Measurements from ENCODE around the gene PSMA2. TPM values are rescaled to one million over a fixed set of nuclear protein-coding genes. Genes with fewer than 3 reads are reported as not detected.
A peak's percentile ranks its signal among the peaks of the same experiment; 100 is the strongest.

The PSMA2 gene
- total RNA-seq, 5 donors from 2014 or later (not counting 1 experiment from before 2014, with no cell fraction given), result 37.0 to 50.5 (median 43.7) TPM

GRCh38 chr7:42945821-42946626 lies 14.1 kb upstream of the PSMA2 start:
- Mint-ChIP-seq H3K27ac (no peak overlapping the region), H3K36me3 (no peaks in the 10 kb centered on the region), H3K4me3 (no peak overlapping the region), H3K27me3 (peaks cover 0 to 4% of the 10 kb centered on the region in 2 donors), H3K4me1 (peaks cover 0 to 6% (median 5%) of the 10 kb centered on the region in 3 donors), H3K9me3 (no peaks in the 10 kb centered on the region)
- DNase-seq (no peak), ATAC-seq (replicated peaks in 1 of 4) (no peak)
- Histone ChIP-seq H3K27ac (ENCODE audit: low read length) (no peak overlapping the region), H3K9me3 (no peaks in the 10 kb centered on the region), H3K27me3 (replicated peaks in 1 of 2; ENCODE audit: control insufficient read depth in 2 of 2, extremely low read depth in 1 of 2, insufficient read depth in 2 of 2, low read length in 1 of 2) (no peaks in the 10 kb centered on the region), H3K4me3 (ENCODE audit: control insufficient read depth in 1 of 2, extremely low read depth in 1 of 2, low read length in 1 of 2) (no peak overlapping the region), H3K4me1 (ENCODE audit: control insufficient read depth in 1 of 2, extremely low read depth in 1 of 2, insufficient read depth in 2 of 2, low read length in 2 of 2) (no peaks in the 10 kb centered on the region), H3K36me3 (ENCODE audit: control insufficient read depth in 2 of 2, extremely low read depth in 1 of 2, insufficient read depth in 1 of 2, low read length in 1 of 2) (no peaks in the 10 kb centered on the region)
- ChIA-PET CTCF (interaction anchor here in 1 of 2 donors (0.6 kb wide), 1 partner anchor 1039 kb away, joined by 3 read pairs; no protein-coding TSS in a partner anchor), POLR2A (no interaction called here)
- 84% methylated on average over 1 of the region's 4 CpGs for WGBS (ENCODE audit: insufficient coverage)

GRCh38 chr7:42940985-42941847 lies 9.2 kb upstream of the PSMA2 start:
- no peaks in the 10 kb centered on the region for H3K9me3 ChIP-seq
- Mint-ChIP-seq H3K36me3 (peaks cover 13% of the 10 kb centered on the region), H3K27ac (no peak overlapping the region), H3K27me3 (no peaks in the 10 kb centered on the region), H3K4me1 (peaks cover under 1 to 14% (median 13%) of the 10 kb centered on the region in 3 donors), H3K4me3 (no peak overlapping the region), H3K9me3 (no peaks in the 10 kb centered on the region)
- ChIA-PET POLR2A (interaction anchor here in 1 of 2 donors (0.6 to 0.7 kb wide), 2 partner anchors 10 to 19 kb away, joined by 3 read pairs; no protein-coding TSS in a partner anchor), CTCF (interaction anchor here (0.5 to 2.8 kb wide), 20 partner anchors 8 to 907 kb away, joined by 3 to 15 read pairs (median 3); partner anchors contain the start of genes MRPL32 (in 2 of the 2), PSMA2 (in 2 of the 2) and C7orf25 (in 1 of the 2))
- peak; percentile 62 to 80 (median 71) for ATAC-seq (replicated peaks in 1 of 4)
- H3K4me1 ChIP-seq (ENCODE audit: control insufficient read depth in 1 of 2, extremely low read depth in 1 of 2, insufficient read depth in 2 of 2, low read length in 2 of 2), result no peaks in the 10 kb centered on the region
- no peak overlapping the region for H3K27ac ChIP-seq (ENCODE audit: low read length)
- DNase-seq, result peak; percentile 34 to 80 (median 66)
- no peaks in the 10 kb centered on the region for H3K27me3 ChIP-seq (replicated peaks in 1 of 2; ENCODE audit: control insufficient read depth in 2 of 2, extremely low read depth in 1 of 2, insufficient read depth in 2 of 2, low read length in 1 of 2)
- H3K36me3 ChIP-seq (ENCODE audit: control insufficient read depth in 2 of 2, extremely low read depth in 1 of 2, insufficient read depth in 1 of 2, low read length in 1 of 2), result peaks cover 0 to 29% of the 10 kb centered on the region in 2 donors
- WGBS (ENCODE audit: insufficient coverage), result 67% methylated on average over 6 of the region's 13 CpGs
- no peak overlapping the region for H3K4me3 ChIP-seq (ENCODE audit: control insufficient read depth in 1 of 2, extremely low read depth in 1 of 2, low read length in 1 of 2)

- Histone ChIP-seq H3K36me3 (ENCODE audit: control insufficient read depth in 2 of 2, extremely low read depth in 1 of 2, insufficient read depth in 1 of 2, low read length in 1 of 2) (peaks cover 0 to 43% of the 10 kb centered on the region in 2 donors), H3K4me3 (ENCODE audit: control insufficient read depth in 1 of 2, extremely low read depth in 1 of 2, low read length in 1 of 2) (no peak overlapping the region), H3K27ac (ENCODE audit: low read length) (no peak overlapping the region), H3K27me3 (replicated peaks in 1 of 2; ENCODE audit: control insufficient read depth in 2 of 2, extremely low read depth in 1 of 2, insufficient read depth in 2 of 2, low read length in 1 of 2) (no peaks in the 10 kb centered on the region), H3K9me3 (no peaks in the 10 kb centered on the region), H3K4me1 (ENCODE audit: control insufficient read depth in 1 of 2, extremely low read depth in 1 of 2, insufficient read depth in 2 of 2, low read length in 2 of 2) (no peaks in the 10 kb centered on the region)
- POLR2A ChIA-PET, result no interaction called here
- WGBS (ENCODE audit: insufficient coverage), result 55% methylated on average over 2 of the region's 4 CpGs
- H3K36me3 Mint-ChIP-seq, result peaks cover 23% of the 10 kb centered on the region
- no peak for DNase-seq
- CTCF ChIA-PET, result interaction anchor here (0.7 to 2.8 kb wide), 4 partner anchors 9 to 791 kb away, joined by 3 to 9 read pairs (median 4); partner anchors contain the start of genes PSMA2 (in 1 of the 2) and STK17A (in 1 of the 2)
- no peaks in the 10 kb centered on the region for H3K27me3 Mint-ChIP-seq
- H3K4me3 Mint-ChIP-seq, result no peak overlapping the region
- peak overlapping the region; percentile 4 to 30 for H3K27ac Mint-ChIP-seq
- peaks cover 8 to 21% (median 18%) of the 10 kb centered on the region in 3 donors for H3K4me1 Mint-ChIP-seq
- H3K9me3 Mint-ChIP-seq, result no peaks in the 10 kb centered on the region
- peak in 1 of 4 experiments; percentile 26 for ATAC-seq (replicated peaks in 1 of 4)
These were observed 7.7 kb upstream of the PSMA2 start for GRCh38 chr7:42939457-42940240.

GRCh38 chr7:42935861-42936260 lies 3.9 kb upstream of the PSMA2 start:
- ChIA-PET CTCF (interaction anchor here (0.6 to 1.5 kb wide), 4 partner anchors 594 to 902 kb away, joined by 3 to 5 read pairs (median 3); partner anchors contain the start of gene STK17A (in 1 of the 2)), POLR2A (no interaction called here)
- peaks cover 39 to 50% (median 49%) of the 10 kb centered on the region in 3 donors for H3K4me1 Mint-ChIP-seq
- DNase-seq (no peak), ATAC-seq (replicated peaks in 1 of 4) (no peak)
- Histone ChIP-seq H3K36me3 (ENCODE audit: control insufficient read depth in 2 of 2, extremely low read depth in 1 of 2, insufficient read depth in 1 of 2, low read length in 1 of 2) (peaks cover 0 to 43% of the 10 kb centered on the region in 2 donors), H3K4me3 (ENCODE audit: control insufficient read depth in 1 of 2, extremely low read depth in 1 of 2, low read length in 1 of 2) (no peak overlapping the region), H3K4me1 (ENCODE audit: control insufficient read depth in 1 of 2, extremely low read depth in 1 of 2, insufficient read depth in 2 of 2, low read length in 2 of 2) (peaks cover 11 to 14% of the 10 kb centered on the region in 2 experiments), H3K27ac (ENCODE audit: low read length) (no peak overlapping the region), H3K27me3 (replicated peaks in 1 of 2; ENCODE audit: control insufficient read depth in 2 of 2, extremely low read depth in 1 of 2, insufficient read depth in 2 of 2, low read length in 1 of 2) (no peaks in the 10 kb centered on the region), H3K9me3 (no peaks in the 10 kb centered on the region)
- no peaks in the 10 kb centered on the region for H3K27me3 Mint-ChIP-seq
- no peak overlapping the region for H3K4me3 Mint-ChIP-seq
- no CpG with 5 or more reads among the region's 5 CpGs for WGBS (ENCODE audit: insufficient coverage)
- H3K27ac Mint-ChIP-seq, result peak overlapping the region; percentile 6 to 12
- no peaks in the 10 kb centered on the region for H3K9me3 Mint-ChIP-seq
- peaks cover 23% of the 10 kb centered on the region for H3K36me3 Mint-ChIP-seq

- Histone ChIP-seq H3K36me3 (ENCODE audit: control insufficient read depth in 2 of 2, extremely low read depth in 1 of 2, insufficient read depth in 1 of 2, low read length in 1 of 2) (peaks cover 0 to 35% of the 10 kb centered on the region in 2 donors), H3K4me1 (ENCODE audit: control insufficient read depth in 1 of 2, extremely low read depth in 1 of 2, insufficient read depth in 2 of 2, low read length in 2 of 2) (peaks cover 23 to 24% of the 10 kb centered on the region in 2 experiments), H3K27me3 (replicated peaks in 1 of 2; ENCODE audit: control insufficient read depth in 2 of 2, extremely low read depth in 1 of 2, insufficient read depth in 2 of 2, low read length in 1 of 2) (no peaks in the 10 kb centered on the region), H3K27ac (ENCODE audit: low read length) (no peak overlapping the region), H3K9me3 (no peaks in the 10 kb centered on the region), H3K4me3 (ENCODE audit: control insufficient read depth in 1 of 2, extremely low read depth in 1 of 2, low read length in 1 of 2) (no peak overlapping the region)
- Mint-ChIP-seq H3K27me3 (no peaks in the 10 kb centered on the region), H3K4me3 (peak overlapping the region; percentile 47 to 100 (median 97)), H3K36me3 (peaks cover 19% of the 10 kb centered on the region), H3K4me1 (peaks cover 48 to 58% (median 58%) of the 10 kb centered on the region in 3 donors), H3K9me3 (no peaks in the 10 kb centered on the region), H3K27ac (peak overlapping the region in 1 of 2 donors; percentile 19)
- DNase-seq (no peak), ATAC-seq (replicated peaks in 1 of 4) (no peak)
- WGBS (ENCODE audit: insufficient coverage), result no CpG with 5 or more reads among the region's 3 CpGs
- CTCF ChIA-PET, result interaction anchor here in 1 of 2 donors (1.5 kb wide), 1 partner anchor 904 kb away, joined by 5 read pairs; no protein-coding TSS in a partner anchor
- POLR2A ChIA-PET, result interaction anchor here in 1 of 2 donors (0.6 kb wide), 1 partner anchor 1947 kb away, joined by 3 read pairs; no protein-coding TSS in a partner anchor
These were observed 2.3 kb upstream of the PSMA2 start for GRCh38 chr7:42934291-42934690.

Measured in T-cell (primary cell).